GM23338 (cell line): ENCODE data around the gene FBXO24. TPM values are rescaled to one million over a fixed set of nuclear protein-coding genes. Genes with fewer than 3 reads are reported as not detected.

Experiments
- ATAC-seq: fragments of 200-7000 bp; cut with Tn5 transposase; 3 replicates; pipeline ENCODE4 v1.9.1; 2020
- DNase-seq: peaks from one replicate; pipeline ENCODE4 v3.0.0-alpha.2; 2015; ENCODE audit warnings: low spot score
- H2AFZ ChIP-seq: fragments of 200-600 bp; sonication (generic); 2 replicates; pipeline ENCODE4 v1.8.0; 2016; ENCODE audit warnings: antibody characterized with exemption, mild to moderate bottlenecking, moderate library complexity
- H3F3A ChIP-seq: fragments of 200-600 bp; sonication (generic); replicated peaks from 2 replicates; pipeline ENCODE4 v1.8.0; 2017; ENCODE audit warnings: antibody characterized with exemption, mixed run types, low read depth
- H3K27ac ChIP-seq: fragments of 200-600 bp; sonication (generic); 2 replicates; pipeline ENCODE4 v1.6.1; 2016; ENCODE audit warnings: low read depth
- H3K27me3 ChIP-seq: fragments of 200-600 bp; sonication (generic); 2 replicates; pipeline ENCODE4 v1.8.0; 2016; ENCODE audit warnings: mild to moderate bottlenecking, mixed run types, moderate library complexity; ENCODE audit not compliant: insufficient read depth
- H3K36me3 ChIP-seq: fragments of 200-600 bp; sonication (generic); 2 replicates; pipeline ENCODE4 v1.8.0; 2016; ENCODE audit warnings: mild to moderate bottlenecking; ENCODE audit not compliant: insufficient read depth
- H3K4me1 ChIP-seq: fragments of 200-600 bp; sonication (generic); 2 replicates; pipeline ENCODE4 v1.8.0; 2016; ENCODE audit warnings: mild to moderate bottlenecking, moderate library complexity; ENCODE audit not compliant: insufficient read depth
- H3K4me2 ChIP-seq: fragments of 200-600 bp; sonication (generic); 2 replicates; pipeline ENCODE4 v1.7.1; 2017; ENCODE audit warnings: mixed run types
- H3K4me3 ChIP-seq: fragments of 200-600 bp; sonication (generic); 2 replicates; pipeline ENCODE4 v1.6.1; 2016; ENCODE audit warnings: mixed run types
- H3K79me2 ChIP-seq: fragments of 200-600 bp; sonication (generic); replicated peaks from 2 replicates; pipeline ENCODE4 v1.8.0; 2017; ENCODE audit warnings: mild to moderate bottlenecking; ENCODE audit not compliant: insufficient read depth
- H3K9me2 ChIP-seq: fragments of 200-600 bp; sonication (generic); 2 replicates; pipeline ENCODE4 v1.8.0; 2017; ENCODE audit not compliant: insufficient read depth
- H4K20me1 ChIP-seq: fragments of 200-600 bp; sonication (generic); replicated peaks from 2 replicates; pipeline ENCODE4 v1.8.0; 2017; ENCODE audit warnings: mild to moderate bottlenecking; ENCODE audit not compliant: insufficient read depth
- H3K27ac Mint-ChIP-seq: 2 replicates; pipeline ENCODE4 v1.8.0; 2020; ENCODE audit warnings: inconsistent platforms, mild to moderate bottlenecking, moderate library complexity, mixed read lengths
- H3K27me3 Mint-ChIP-seq: 3 replicates; pipeline ENCODE4 v1.8.0; 2022; ENCODE audit warnings: low read depth, mild to moderate bottlenecking, moderate library complexity, mixed read lengths, inconsistent platforms; ENCODE audit not compliant: insufficient read depth, poor library complexity
- H3K36me3 Mint-ChIP-seq: 3 replicates; pipeline ENCODE4 v1.8.0; 2021; ENCODE audit warnings: low read depth, mild to moderate bottlenecking, inconsistent platforms, moderate library complexity, mixed read lengths
- H3K4me1 Mint-ChIP-seq: 3 replicates; pipeline ENCODE4 v1.8.0; 2020; ENCODE audit warnings: mild to moderate bottlenecking, inconsistent platforms, mixed read lengths
- H3K4me3 Mint-ChIP-seq: 3 replicates; pipeline ENCODE4 v1.8.0; 2021; ENCODE audit warnings: moderate library complexity, mild to moderate bottlenecking, inconsistent platforms, mixed read lengths
- H3K9me3 Mint-ChIP-seq: 3 replicates; pipeline ENCODE4 v1.8.0; 2020; ENCODE audit warnings: moderate library complexity, mild to moderate bottlenecking, inconsistent platforms, mixed read lengths
- CREB1 ChIP-seq: fragments of 250-450 bp; sonication (Bioruptor Pico); IDR thresholded peaks from 2 replicates; pipeline ENCODE4 v1.5.0; 2020; ENCODE audit warnings: low read depth, mild to moderate bottlenecking, moderate library complexity
- EZH2 ChIP-seq: fragments of 200-600 bp; sonication (generic); IDR thresholded peaks from one replicate; pipeline ENCODE4 v1.8.0; 2017; ENCODE audit warnings: antibody characterized with exemption, mild to moderate bottlenecking, low read depth; ENCODE audit not compliant: unreplicated experiment
- EZH2phosphoT487 ChIP-seq: fragments of 200-600 bp; sonication (generic); IDR thresholded peaks from one replicate; pipeline ENCODE4 v1.8.1; 2018; ENCODE audit warnings: antibody characterized with exemption; ENCODE audit not compliant: unreplicated experiment
- JUNB ChIP-seq: IDR thresholded peaks from one replicate; pipeline ENCODE4 v1.6.1; 2016; ENCODE audit warnings: antibody characterized with exemption; ENCODE audit not compliant: unreplicated experiment
- NANOG ChIP-seq: IDR thresholded peaks from 2 replicates; pipeline ENCODE4 v1.6.1; 2016; ENCODE audit warnings: antibody characterized with exemption, borderline replicate concordance
- POLR2AphosphoS5 ChIP-seq: IDR thresholded peaks from 2 replicates; pipeline ENCODE4 v1.6.1; 2016; ENCODE audit warnings: antibody characterized with exemption, low read depth
- STAT1 ChIP-seq: IDR thresholded peaks from one replicate; pipeline ENCODE4 v1.6.1; 2016; ENCODE audit warnings: antibody characterized with exemption; ENCODE audit not compliant: unreplicated experiment
- ZNF114 ChIP-seq: fragments of 250-450 bp; sonication (Bioruptor Pico); IDR thresholded peaks from 2 replicates; pipeline ENCODE4 v1.5.0; 2020; ENCODE audit warnings: mild to moderate bottlenecking, moderate library complexity
- ZNF331 ChIP-seq: fragments of 250-450 bp; sonication (Bioruptor Pico); IDR thresholded peaks from 2 replicates; pipeline ENCODE4 v1.5.0; 2020; ENCODE audit warnings: low read depth, mild to moderate bottlenecking, moderate library complexity
- polyA plus RNA-seq: library from polyadenylated mRNA; unstranded; fragments of >200 nt; fragmentation: Nextera tagmentation; extraction: Ambion mirVana; gene quantifications from 2 replicates; pipeline ENCODE4 v1.2.1, GENCODE V29; 2016
- total RNA-seq: library from RNA; depleted of rRNA; stranded (reverse); fragments of >200 nt; shearing (Covaris generic); gene quantifications from 2 replicates; pipeline ENCODE4 v1.2.3, GENCODE V29; 2014
- TF ChIP-seq, protein P1 (sequence below), 2 experiments: fragments of 200-600 bp in 1 of 2; sonication (generic) in 1 of 2; conservative IDR thresholded peaks; 2 replicates each; pipeline versions ENCODE4 v1.5.1 to v1.6.1; 2016 to 2017; ENCODE audit warnings: antibody characterized with exemption in 2 of 2, low read depth in 2 of 2, mild to moderate bottlenecking in 2 of 2, moderate library complexity in 1 of 2
- TF ChIP-seq, protein P2 (sequence below): IDR thresholded peaks from 2 replicates; pipeline ENCODE4 v1.6.1; 2016; ENCODE audit warnings: antibody characterized with exemption
- TF ChIP-seq, protein P3 (sequence below): fragments of 250-450 bp; sonication (Bioruptor Pico); IDR thresholded peaks from 2 replicates; pipeline ENCODE4 v1.5.0; 2020; ENCODE audit warnings: mild to moderate bottlenecking, moderate library complexity

Gene FBXO24
- total and polyA plus RNA-seq, 2 experiments from 2014 or later: 2.1 to 2.4 TPM

DNA sequence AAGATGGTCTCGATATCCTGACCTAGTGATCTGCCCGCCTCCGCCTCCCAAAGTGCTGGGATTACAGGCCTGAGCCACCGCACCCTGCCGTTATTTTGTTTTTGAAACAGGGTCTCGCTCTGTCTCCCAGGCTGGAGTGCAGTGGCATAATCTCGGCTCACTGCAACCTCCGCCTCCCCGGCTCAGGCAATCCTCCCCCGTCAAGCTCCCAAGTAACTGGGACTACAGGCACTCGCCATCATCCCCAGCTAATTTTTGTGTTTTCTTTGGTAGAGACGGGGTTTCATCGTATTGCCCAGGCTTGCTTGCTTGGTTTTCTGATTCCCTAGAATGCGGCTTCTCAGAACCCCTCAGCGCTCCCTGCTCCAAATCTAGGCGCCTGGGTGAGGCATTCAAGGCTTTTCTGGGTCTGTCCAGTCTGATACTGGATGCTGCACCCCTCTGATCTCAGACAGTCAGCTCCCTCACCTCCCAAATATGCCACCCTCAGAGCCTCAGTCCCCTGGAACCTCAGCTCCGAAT, 53.9 kb downstream of the FBXO24 start (continued):
- TF ChIP-seq, protein P1, sequence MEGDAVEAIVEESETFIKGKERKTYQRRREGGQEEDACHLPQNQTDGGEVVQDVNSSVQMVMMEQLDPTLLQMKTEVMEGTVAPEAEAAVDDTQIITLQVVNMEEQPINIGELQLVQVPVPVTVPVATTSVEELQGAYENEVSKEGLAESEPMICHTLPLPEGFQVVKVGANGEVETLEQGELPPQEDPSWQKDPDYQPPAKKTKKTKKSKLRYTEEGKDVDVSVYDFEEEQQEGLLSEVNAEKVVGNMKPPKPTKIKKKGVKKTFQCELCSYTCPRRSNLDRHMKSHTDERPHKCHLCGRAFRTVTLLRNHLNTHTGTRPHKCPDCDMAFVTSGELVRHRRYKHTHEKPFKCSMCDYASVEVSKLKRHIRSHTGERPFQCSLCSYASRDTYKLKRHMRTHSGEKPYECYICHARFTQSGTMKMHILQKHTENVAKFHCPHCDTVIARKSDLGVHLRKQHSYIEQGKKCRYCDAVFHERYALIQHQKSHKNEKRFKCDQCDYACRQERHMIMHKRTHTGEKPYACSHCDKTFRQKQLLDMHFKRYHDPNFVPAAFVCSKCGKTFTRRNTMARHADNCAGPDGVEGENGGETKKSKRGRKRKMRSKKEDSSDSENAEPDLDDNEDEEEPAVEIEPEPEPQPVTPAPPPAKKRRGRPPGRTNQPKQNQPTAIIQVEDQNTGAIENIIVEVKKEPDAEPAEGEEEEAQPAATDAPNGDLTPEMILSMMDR (conservative IDR thresholded peaks at IDR 0.05; ENCODE audit: low read depth in 2 of 2): no peak
- no peak for TF ChIP-seq ZNF331 (CRISPR knock-in tag)

DNA sequence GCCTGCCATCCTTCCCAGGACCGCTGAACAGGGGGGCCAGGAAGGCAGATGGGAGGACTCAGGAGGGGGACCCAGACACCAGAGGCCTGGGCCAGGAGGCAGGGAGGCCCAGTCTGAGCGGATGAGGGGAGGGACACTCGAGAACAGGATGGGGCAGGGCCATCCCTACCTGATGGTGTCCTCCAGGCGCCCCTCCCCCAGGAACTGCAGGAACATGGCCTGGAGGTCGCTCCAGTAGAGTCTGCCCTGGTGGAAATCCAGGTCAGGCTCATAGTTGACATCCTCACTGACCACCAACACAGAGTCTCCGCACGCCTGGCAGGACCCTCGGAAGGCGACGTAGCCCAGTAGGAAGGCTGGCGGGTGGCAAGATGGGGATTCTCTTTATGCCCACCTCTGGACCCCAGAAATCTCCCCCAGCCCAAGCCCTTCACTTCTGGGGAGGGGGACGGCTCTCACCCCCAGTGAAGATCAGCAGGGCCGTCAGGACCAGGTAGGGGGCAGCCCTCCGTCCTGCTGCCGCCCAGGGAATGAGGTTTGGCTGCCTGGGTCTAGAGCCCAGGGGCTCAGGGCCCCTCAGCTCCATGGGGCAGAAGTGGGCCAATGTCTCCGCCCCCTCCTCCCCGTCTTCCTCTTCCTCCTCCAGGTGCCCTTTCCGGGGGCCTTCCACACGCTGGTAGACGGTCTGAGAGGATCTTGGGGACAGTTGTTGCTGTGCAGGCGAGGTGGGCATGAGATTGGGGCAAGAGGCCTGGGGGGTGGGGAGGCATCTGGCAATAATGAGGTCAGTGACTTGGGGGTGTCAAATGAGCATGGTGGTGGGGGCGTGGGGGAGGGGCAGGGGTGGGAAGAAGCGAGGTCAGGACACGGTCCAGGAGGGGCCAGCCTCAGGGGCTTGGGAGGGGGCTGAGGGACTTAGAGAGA, 54.7 kb downstream of the FBXO24 start:
- Mint-ChIP-seq H3K27ac (no peak overlapping the region), H3K9me3 (no peaks in the 10 kb centered on the region), H3K36me3 (no peaks in the 10 kb centered on the region), H3K4me1 (peaks cover 23% of the 10 kb centered on the region), H3K27me3 (peaks cover 2% of the 10 kb centered on the region), H3K4me3 (no peak overlapping the region)
- Histone ChIP-seq H3K4me1 (peaks cover 4% of the 10 kb centered on the region; the same call in 1 of the 2 replicates), H2AFZ (no peak overlapping the region), H3K4me3 (no peak overlapping the region), H3K36me3 (no peaks in the 10 kb centered on the region), H4K20me1 (no peaks in the 10 kb centered on the region), H3F3A (0 out of 2 replicates have a peak, but pooled peaks cover 4% of the 10 kb centered on the region), H3K27ac (no peak overlapping the region), H3K27me3 (no peaks in the 10 kb centered on the region), H3K9me2 (no peaks in the 10 kb centered on the region), H3K79me2 (no peaks in the 10 kb centered on the region), H3K4me2 (peak overlapping the region; percentile 60)
- peak; percentile 4; the same call in 1 of the 3 replicates for ATAC-seq
- DNase-seq: no peak
- TF ChIP-seq, protein P2, sequence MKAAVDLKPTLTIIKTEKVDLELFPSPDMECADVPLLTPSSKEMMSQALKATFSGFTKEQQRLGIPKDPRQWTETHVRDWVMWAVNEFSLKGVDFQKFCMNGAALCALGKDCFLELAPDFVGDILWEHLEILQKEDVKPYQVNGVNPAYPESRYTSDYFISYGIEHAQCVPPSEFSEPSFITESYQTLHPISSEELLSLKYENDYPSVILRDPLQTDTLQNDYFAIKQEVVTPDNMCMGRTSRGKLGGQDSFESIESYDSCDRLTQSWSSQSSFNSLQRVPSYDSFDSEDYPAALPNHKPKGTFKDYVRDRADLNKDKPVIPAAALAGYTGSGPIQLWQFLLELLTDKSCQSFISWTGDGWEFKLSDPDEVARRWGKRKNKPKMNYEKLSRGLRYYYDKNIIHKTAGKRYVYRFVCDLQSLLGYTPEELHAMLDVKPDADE: no peak
- TF ChIP-seq POLR2AphosphoS5 (no peak), NANOG (no peak), STAT1 (no peak), JUNB (no peak), ZNF114 (no peak), CREB1 (CRISPR knock-in tag) (no peak), EZH2phosphoT487 (no peak), EZH2 (no peak), ZNF331 (CRISPR knock-in tag) (no peak)
- TF ChIP-seq, protein P1 (conservative IDR thresholded peaks at IDR 0.05; ENCODE audit: low read depth in 2 of 2): no peak
- TF ChIP-seq, protein P3, sequence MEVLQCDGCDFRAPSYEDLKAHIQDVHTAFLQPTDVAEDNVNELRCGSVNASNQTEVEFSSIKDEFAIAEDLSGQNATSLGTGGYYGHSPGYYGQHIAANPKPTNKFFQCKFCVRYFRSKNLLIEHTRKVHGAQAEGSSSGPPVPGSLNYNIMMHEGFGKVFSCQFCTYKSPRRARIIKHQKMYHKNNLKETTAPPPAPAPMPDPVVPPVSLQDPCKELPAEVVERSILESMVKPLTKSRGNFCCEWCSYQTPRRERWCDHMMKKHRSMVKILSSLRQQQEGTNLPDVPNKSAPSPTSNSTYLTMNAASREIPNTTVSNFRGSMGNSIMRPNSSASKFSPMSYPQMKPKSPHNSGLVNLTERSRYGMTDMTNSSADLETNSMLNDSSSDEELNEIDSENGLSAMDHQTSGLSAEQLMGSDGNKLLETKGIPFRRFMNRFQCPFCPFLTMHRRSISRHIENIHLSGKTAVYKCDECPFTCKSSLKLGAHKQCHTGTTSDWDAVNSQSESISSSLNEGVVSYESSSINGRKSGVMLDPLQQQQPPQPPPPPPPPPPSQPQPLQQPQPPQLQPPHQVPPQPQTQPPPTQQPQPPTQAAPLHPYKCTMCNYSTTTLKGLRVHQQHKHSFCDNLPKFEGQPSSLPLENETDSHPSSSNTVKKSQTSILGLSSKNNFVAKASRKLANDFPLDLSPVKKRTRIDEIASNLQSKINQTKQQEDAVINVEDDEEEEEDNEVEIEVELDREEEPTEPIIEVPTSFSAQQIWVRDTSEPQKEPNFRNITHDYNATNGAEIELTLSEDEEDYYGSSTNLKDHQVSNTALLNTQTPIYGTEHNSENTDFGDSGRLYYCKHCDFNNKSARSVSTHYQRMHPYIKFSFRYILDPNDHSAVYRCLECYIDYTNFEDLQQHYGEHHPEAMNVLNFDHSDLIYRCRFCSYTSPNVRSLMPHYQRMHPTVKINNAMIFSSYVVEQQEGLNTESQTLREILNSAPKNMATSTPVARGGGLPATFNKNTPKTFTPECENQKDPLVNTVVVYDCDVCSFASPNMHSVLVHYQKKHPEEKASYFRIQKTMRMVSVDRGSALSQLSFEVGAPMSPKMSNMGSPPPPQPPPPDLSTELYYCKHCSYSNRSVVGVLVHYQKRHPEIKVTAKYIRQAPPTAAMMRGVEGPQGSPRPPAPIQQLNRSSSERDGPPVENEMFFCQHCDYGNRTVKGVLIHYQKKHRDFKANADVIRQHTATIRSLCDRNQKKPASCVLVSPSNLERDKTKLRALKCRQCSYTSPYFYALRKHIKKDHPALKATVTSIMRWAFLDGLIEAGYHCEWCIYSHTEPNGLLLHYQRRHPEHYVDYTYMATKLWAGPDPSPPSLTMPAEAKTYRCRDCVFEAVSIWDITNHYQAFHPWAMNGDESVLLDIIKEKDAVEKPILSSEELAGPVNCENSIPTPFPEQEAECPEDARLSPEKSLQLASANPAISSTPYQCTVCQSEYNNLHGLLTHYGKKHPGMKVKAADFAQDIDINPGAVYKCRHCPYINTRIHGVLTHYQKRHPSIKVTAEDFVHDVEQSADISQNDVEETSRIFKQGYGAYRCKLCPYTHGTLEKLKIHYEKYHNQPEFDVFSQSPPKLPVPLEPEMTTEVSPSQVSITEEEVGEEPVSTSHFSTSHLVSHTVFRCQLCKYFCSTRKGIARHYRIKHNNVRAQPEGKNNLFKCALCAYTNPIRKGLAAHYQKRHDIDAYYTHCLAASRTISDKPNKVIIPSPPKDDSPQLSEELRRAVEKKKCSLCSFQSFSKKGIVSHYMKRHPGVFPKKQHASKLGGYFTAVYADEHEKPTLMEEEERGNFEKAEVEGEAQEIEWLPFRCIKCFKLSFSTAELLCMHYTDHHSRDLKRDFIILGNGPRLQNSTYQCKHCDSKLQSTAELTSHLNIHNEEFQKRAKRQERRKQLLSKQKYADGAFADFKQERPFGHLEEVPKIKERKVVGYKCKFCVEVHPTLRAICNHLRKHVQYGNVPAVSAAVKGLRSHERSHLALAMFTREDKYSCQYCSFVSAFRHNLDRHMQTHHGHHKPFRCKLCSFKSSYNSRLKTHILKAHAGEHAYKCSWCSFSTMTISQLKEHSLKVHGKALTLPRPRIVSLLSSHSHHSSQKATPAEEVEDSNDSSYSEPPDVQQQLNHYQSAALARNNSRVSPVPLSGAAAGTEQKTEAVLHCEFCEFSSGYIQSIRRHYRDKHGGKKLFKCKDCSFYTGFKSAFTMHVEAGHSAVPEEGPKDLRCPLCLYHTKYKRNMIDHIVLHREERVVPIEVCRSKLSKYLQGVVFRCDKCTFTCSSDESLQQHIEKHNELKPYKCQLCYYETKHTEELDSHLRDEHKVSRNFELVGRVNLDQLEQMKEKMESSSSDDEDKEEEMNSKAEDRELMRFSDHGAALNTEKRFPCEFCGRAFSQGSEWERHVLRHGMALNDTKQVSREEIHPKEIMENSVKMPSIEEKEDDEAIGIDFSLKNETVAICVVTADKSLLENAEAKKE: no peak
